AG04450 (cell line): Measurements from ENCODE around the gene FAM219A. TPM values are rescaled to one million over a fixed set of nuclear protein-coding genes. Genes with fewer than 3 reads are reported as not detected.

Experiments used
- CTCF ChIA-PET: fragments of 300-600, 350-600 bp; formaldehyde crosslinking; extraction: SDS; loops from one replicate; lab custom pipeline; 2022; ENCODE audit warnings: antibody characterized with exemption, inconsistent platforms; lab: Charles Lee
- POLR2A ChIA-PET: fragments of 350-600 bp; formaldehyde crosslinking; extraction: SDS; loops from one replicate; lab custom pipeline; 2021; ENCODE audit warnings: antibody characterized with exemption, inconsistent platforms; lab: Yijun Ruan, JAX
- DNase-seq: peaks from one replicate; pipeline ENCODE4 v3.0.0-alpha.2; 2011; ENCODE audit warnings: low read depth, low spot score
- H3K27ac ChIP-seq: one replicate; pipeline ENCODE4 v1.5.1; 2012; ENCODE audit warnings: low read depth, low read length, control low read depth
- H3K27me3 ChIP-seq: one replicate; pipeline ENCODE4 v1.6.0; 2012; ENCODE audit warnings: low read length; ENCODE audit not compliant: control insufficient read depth, insufficient read depth
- H3K4me3 ChIP-seq: 2 replicates; pipeline ENCODE4 v1.5.1; 2011; ENCODE audit warnings: mild to moderate bottlenecking, low read depth, low read length, control low read depth
- H3K9me3 ChIP-seq: 2 replicates; pipeline ENCODE4 v1.5.1; 2012; ENCODE audit warnings: low read length; ENCODE audit not compliant: control insufficient read depth, insufficient read depth
- polyA plus RNA-seq: library from polyadenylated mRNA; depleted of rRNA; stranded (reverse); fragments of >200 nt; gene quantifications from 2 replicates; pipeline ENCODE4 v1.2.3, GENCODE V29; 2011
- TF ChIP-seq, protein P1 (sequence below): IDR thresholded peaks from 2 replicates; pipeline ENCODE4 v1.5.1; 2011; ENCODE audit warnings: low read depth, low read length, control low read depth, inconsistent platforms

Gene FAM219A
- polyA plus RNA-seq, 1 experiment, result 8.0 TPM

DNA sequence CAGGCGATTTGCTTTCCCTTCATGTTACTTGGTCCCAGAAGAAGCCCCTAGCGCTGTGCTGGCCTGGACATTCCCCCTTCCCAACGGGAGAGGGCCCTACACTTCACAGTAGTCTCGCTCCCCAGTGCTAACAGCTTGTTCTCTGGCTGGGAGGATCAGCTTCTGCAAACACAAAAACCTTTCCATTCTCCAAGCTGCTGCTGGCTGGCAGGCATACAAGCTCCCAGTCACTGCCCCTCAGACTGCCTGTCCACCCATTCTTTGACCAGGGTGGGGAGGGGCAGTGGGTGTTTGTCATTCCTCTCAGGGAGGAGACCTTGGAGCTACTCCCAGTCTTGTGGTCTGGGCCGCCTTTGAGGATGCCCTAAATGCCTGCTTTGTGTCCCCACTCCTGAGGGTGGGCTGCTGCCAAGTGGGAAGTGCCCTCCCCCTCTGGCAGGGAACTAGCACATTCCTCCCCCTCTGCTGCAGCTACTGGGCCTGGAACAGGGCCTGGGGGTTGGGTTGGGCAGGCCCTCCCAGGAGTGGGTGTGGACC, 43.6 kb upstream of the FAM219A start:
- H3K27ac ChIP-seq, result no peak overlapping the region
- no peak overlapping the region for H3K4me3 ChIP-seq
- H3K27me3 ChIP-seq, result peaks cover 50% of the 10 kb centered on the region
- no peak for DNase-seq
- H3K9me3 ChIP-seq, result no peaks in the 10 kb centered on the region
- TF ChIP-seq, protein P1, sequence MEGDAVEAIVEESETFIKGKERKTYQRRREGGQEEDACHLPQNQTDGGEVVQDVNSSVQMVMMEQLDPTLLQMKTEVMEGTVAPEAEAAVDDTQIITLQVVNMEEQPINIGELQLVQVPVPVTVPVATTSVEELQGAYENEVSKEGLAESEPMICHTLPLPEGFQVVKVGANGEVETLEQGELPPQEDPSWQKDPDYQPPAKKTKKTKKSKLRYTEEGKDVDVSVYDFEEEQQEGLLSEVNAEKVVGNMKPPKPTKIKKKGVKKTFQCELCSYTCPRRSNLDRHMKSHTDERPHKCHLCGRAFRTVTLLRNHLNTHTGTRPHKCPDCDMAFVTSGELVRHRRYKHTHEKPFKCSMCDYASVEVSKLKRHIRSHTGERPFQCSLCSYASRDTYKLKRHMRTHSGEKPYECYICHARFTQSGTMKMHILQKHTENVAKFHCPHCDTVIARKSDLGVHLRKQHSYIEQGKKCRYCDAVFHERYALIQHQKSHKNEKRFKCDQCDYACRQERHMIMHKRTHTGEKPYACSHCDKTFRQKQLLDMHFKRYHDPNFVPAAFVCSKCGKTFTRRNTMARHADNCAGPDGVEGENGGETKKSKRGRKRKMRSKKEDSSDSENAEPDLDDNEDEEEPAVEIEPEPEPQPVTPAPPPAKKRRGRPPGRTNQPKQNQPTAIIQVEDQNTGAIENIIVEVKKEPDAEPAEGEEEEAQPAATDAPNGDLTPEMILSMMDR, result peak; percentile 35
- CTCF ChIA-PET, result interaction anchor here (0.6 to 9.5 kb wide), 18 partner anchors 11 to 169 kb away, joined by 3 to 139 read pairs (median 14); no protein-coding TSS in a partner anchor
- POLR2A ChIA-PET, result interaction anchor here (1.5 kb wide), 1 partner anchor 98 kb away, joined by 3 read pairs; no protein-coding TSS in a partner anchor

GRCh38 chr9:34501372-34501771, 43.0 kb upstream of the FAM219A start:
- Histone ChIP-seq H3K9me3 (no peaks in the 10 kb centered on the region), H3K27me3 (peaks cover 48% of the 10 kb centered on the region), H3K27ac (no peak overlapping the region), H3K4me3 (no peak overlapping the region)
- ChIA-PET POLR2A (interaction anchor here (1.5 kb wide), 1 partner anchor 98 kb away, joined by 3 read pairs; no protein-coding TSS in a partner anchor), CTCF (interaction anchor here (0.6 to 9.5 kb wide), 23 partner anchors 12 to 168 kb away, joined by 3 to 139 read pairs (median 10); no protein-coding TSS in a partner anchor)
- DNase-seq, result no peak
- TF ChIP-seq, protein P1, result no peak

DNA sequence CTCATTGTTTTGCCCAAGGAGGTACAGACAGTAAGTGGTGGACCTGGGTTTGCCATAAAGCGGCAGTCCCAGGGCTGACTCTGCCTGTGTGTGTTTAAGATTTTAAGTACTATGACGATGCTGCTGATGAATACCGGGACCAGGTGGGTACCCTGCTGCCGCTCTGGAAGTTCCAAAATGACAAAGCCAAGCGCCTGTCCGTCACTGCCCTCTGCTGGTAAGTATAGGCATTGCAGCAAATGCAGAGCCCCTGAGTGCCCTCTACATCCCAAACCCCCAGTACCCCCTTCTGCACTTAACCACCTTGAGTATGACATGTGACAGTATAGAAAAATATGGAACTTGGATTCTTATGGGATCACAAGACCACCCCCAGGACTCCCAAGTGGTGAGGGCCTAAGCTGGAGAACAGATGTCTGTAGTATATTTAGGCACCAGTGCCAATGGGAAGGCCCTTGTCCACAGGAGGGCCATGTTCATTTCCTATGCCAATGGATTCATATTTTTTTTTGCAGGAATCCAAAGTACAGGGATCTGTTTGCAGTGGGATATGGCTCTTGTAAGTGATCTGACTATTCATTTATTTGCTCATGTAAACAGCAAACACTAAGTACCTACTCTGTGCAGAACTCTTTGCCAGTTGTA, 42.4 kb upstream of the FAM219A start:
- Histone ChIP-seq H3K9me3 (no peaks in the 10 kb centered on the region), H3K27me3 (peaks cover 48% of the 10 kb centered on the region), H3K4me3 (no peak overlapping the region), H3K27ac (no peak overlapping the region)
- TF ChIP-seq, protein P1, result peak; percentile 98
- CTCF ChIA-PET, result interaction anchor here (0.6 to 9.5 kb wide), 28 partner anchors 12 to 167 kb away, joined by 3 to 139 read pairs (median 8); a partner anchor contains a TSS
- POLR2A ChIA-PET, result no interaction called here
- no peak for DNase-seq

GRCh38 chr9:34499076-34499475, 40.7 kb upstream of the FAM219A start:
- TF ChIP-seq, protein P1, result no peak
- POLR2A ChIA-PET, result no interaction called here
- no peak overlapping the region for H3K27ac ChIP-seq
- DNase-seq, result no peak
- H3K4me3 ChIP-seq, result no peak overlapping the region
- CTCF ChIA-PET, result interaction anchor here (9.5 kb wide), 1 partner anchor 95 kb away, joined by 139 read pairs; no protein-coding TSS in a partner anchor
- peaks cover 35% of the 10 kb centered on the region for H3K27me3 ChIP-seq
- no peaks in the 10 kb centered on the region for H3K9me3 ChIP-seq

DNA sequence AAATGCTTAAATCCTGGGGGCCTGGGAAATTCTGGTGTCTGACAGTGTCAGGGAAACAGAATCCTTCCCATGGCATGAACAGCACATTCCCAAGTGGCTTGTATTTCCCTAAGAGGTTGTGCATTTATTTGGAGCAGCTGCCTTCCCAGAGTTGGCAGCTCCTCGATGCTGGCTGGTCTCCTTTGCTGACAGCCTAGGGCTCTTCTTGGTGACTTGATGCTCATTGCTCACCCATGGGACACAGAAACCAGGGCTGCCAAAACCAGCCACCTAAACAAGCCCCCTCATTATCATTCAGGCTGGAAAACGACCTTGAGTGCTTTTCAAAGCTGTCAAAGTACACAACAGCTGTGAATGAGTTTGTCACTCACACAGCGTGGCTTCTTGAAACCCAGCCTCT, 40.2 kb upstream of the FAM219A start:
- H3K9me3 ChIP-seq, result no peaks in the 10 kb centered on the region
- TF ChIP-seq, protein P1, result no peak
- peaks cover 30% of the 10 kb centered on the region for H3K27me3 ChIP-seq
- no peak overlapping the region for H3K4me3 ChIP-seq
- ChIA-PET CTCF (interaction anchor here (9.5 kb wide), 1 partner anchor 95 kb away, joined by 139 read pairs; no protein-coding TSS in a partner anchor), POLR2A (no interaction called here)
- no peak for DNase-seq
- H3K27ac ChIP-seq, result no peak overlapping the region
